Measurements from ENCODE around the gene GRAMD1A. TPM values are rescaled to one million over a fixed set of nuclear protein-coding genes. Genes with fewer than 3 reads are reported as not detected.

Gene GRAMD1A
- 10 to 100 TPM; 38.8 to 45.1 (median 43.7) TPM for total RNA-seq

DNA sequence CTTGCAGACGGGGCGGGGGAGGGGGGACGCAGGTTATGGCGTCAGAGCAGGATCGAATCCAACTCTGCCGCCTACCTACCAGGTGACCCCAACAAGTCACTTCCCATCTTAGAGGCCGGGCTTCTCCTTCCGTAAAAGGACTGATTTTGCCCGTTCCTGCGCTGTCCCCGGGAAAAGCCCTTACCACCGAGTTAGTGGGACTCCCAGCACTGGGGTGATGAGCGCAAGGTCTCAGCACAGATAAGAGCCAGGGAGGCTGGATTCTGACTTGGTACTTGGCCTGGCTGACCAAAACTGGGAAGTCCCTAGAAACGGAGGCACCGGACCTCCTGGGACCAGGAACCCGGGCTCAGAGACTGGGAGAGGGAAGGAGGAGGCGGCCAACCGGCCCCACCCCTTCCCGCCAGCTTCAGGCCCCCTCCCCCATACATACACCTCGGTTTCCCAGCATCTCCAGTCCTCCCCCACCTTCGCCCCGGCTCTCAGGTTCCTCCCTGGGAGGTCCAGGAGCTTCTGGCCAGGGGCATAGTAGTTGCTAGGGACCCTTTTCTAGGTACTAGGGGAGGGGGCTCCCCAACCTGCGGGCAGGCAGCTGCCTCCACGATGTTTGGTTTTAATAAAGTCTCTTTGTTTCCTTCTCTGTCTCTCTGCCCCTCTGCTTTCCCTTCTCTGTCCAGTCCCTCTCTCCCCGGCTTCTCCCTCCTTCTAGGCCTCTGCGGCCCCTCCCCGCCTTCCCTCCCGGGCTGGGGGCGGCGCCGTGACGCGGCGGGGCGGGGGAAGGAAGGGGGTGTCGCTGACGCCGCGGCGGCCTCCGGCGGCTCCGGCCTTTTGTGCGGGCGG is at the start of gene GRAMD1A:
Gene GRAMD1A (plus strand): TSS at position 826 of the 840 bp plus-strand sequence. CDS start 156 bp downstream, outside the sequence.
- Histone ChIP-seq H3K36me3 (peaks cover 0 to 7% of the 10 kb centered on the region in 2 donors), H3K4me3 (peak within 1 kb of the TSS; percentile 67 to 84 (median 73)), H3K4me1 (peaks cover 29 to 38% of the 10 kb centered on the region in 2 donors), H3K27me3 (no peaks in the 10 kb centered on the region), H3K9me3 (no peaks in the 10 kb centered on the region), H3K27ac (peak within 1 kb of the TSS; percentile 91 to 99 (median 97))
- in situ Hi-C loops (cut with MboI; ENCODE audit: low sequenced_read_pairs in 4 of 4): loop anchor here in 1 of 4 donors (25.0 kb wide), 1 partner anchor 263 kb away; the partner anchor contains the start of gene USF2
- peak; percentile 6 to 79 for TF ChIP-seq POLR2A (IDR thresholded peaks at IDR 0.05)
- TF ChIP-seq, protein P1, sequence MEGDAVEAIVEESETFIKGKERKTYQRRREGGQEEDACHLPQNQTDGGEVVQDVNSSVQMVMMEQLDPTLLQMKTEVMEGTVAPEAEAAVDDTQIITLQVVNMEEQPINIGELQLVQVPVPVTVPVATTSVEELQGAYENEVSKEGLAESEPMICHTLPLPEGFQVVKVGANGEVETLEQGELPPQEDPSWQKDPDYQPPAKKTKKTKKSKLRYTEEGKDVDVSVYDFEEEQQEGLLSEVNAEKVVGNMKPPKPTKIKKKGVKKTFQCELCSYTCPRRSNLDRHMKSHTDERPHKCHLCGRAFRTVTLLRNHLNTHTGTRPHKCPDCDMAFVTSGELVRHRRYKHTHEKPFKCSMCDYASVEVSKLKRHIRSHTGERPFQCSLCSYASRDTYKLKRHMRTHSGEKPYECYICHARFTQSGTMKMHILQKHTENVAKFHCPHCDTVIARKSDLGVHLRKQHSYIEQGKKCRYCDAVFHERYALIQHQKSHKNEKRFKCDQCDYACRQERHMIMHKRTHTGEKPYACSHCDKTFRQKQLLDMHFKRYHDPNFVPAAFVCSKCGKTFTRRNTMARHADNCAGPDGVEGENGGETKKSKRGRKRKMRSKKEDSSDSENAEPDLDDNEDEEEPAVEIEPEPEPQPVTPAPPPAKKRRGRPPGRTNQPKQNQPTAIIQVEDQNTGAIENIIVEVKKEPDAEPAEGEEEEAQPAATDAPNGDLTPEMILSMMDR (IDR thresholded peaks at IDR 0.05 in 4 of 5, conservative IDR thresholded peaks at IDR 0.05 in 1 of 5): no peak
- ATAC-seq (peak; percentile 83), DNase-seq (peak; percentile 76 to 86)
- intact Hi-C loops (cut with DNase I; ENCODE audit: low total_unique reads): loop anchor here (1.0 kb wide), 2 partner anchors 28 to 140 kb away; no protein-coding TSS in a partner anchor

- DNase-seq (no peak), ATAC-seq (no peak)
- H3K9me3 ChIP-seq: peaks cover 8 to 44% (median 12%) of the 10 kb centered on the region in 3 donors
- TF ChIP-seq, protein P1 (IDR thresholded peaks at IDR 0.05 in 4 of 5, conservative IDR thresholded peaks at IDR 0.05 in 1 of 5): no peak
- TF ChIP-seq POLR2A (IDR thresholded peaks at IDR 0.05): no peak
- H3K27ac ChIP-seq: no peak overlapping the region
- intact Hi-C loops (cut with DNase I; ENCODE audit: low total_unique reads) (no loop called here), in situ Hi-C loops (cut with MboI; ENCODE audit: low sequenced_read_pairs in 4 of 4) (no loop called here)
- H3K4me3 ChIP-seq: no peak overlapping the region
- H3K27me3 ChIP-seq: no peaks in the 10 kb centered on the region
- no peaks in the 10 kb centered on the region for H3K4me1 ChIP-seq
- H3K36me3 ChIP-seq: peaks cover 9 to 51% of the 10 kb centered on the region in 2 donors
These were observed 47.0 kb upstream of the GRAMD1A start for GRCh38 chr19:34953092-34953491.

DNA sequence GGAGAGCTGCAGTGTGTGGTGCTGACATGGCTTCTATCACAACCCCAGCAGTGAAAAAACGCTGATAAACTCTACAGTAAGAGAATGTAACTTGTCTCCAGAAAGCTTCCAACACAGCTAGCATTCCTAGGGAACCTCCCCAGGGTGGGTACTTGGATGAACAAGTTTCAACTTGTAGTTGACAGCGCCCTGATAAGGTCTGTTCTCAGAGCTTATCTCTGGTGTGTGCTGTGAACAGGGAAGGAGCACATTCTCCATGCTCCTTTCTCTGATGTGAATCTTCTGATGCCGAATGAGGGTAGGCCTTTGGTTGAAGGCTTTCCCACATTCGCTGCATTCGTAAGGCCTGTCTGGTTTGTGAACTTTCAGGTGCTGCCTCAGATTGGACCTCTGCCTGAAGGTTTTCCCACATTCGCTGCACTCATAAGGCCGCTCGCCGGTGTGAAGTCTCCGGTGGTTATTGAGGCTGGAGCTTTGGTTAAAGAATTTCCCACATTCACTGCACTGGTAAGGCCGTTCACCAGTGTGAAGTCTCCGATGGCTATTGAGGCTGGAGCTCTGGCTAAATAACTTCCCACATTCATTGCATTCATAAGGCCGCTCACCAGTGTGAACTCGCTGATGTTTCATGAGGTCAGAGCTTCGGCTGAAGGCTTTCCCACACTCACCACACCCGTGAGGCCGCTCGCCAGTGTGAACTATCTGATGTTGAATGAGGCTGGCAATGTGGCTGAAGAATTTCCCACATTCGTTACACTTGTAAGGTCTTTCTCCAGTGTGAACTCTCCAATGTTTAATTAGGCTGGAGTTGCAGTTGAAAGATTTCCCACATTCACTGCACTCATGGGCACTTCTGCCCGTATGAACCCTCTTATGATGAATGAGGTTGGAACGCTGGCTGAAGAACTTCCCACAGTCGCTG is 42.0 kb upstream of the GRAMD1A start:
- H3K36me3 ChIP-seq: peaks cover 10 to 68% of the 10 kb centered on the region in 2 donors
- DNase-seq: no peak
- intact Hi-C loops (cut with DNase I; ENCODE audit: low total_unique reads) (no loop called here), in situ Hi-C loops (cut with MboI; ENCODE audit: low sequenced_read_pairs in 4 of 4) (no loop called here)
- H3K4me3 ChIP-seq: peak overlapping the region in 1 of 4 donors; percentile 31
- ATAC-seq: no peak
- H3K9me3 ChIP-seq: peaks cover 6 to 67% (median 31%) of the 10 kb centered on the region in 3 donors
- H3K27me3 ChIP-seq: no peaks in the 10 kb centered on the region
- H3K27ac ChIP-seq: no peak overlapping the region
- TF ChIP-seq, protein P1 (IDR thresholded peaks at IDR 0.05 in 4 of 5, conservative IDR thresholded peaks at IDR 0.05 in 1 of 5): no peak
- TF ChIP-seq POLR2A (IDR thresholded peaks at IDR 0.05): no peak
- peaks cover 9 to 12% of the 10 kb centered on the region in 2 donors for H3K4me1 ChIP-seq

DNA sequence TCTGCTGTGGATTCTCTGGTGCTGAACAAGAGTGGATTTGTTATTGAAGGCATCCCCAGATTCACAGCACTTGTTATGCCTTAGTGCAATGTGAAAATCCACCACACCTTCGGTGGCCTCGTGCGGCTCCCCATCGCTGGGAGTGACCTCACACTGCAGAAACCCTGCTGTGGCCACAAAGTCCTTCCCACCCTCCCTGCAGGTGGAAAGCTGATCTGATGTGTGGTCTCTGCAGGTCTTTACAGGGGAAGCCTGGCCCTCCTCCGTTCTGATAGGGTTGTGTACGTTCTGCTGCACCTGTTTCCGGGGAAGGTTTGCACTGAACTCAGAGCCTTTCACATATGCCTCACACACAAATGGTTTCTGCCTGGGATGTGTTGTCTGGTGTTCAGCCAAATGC is 41.1 kb upstream of the GRAMD1A start:
- H3K27me3 ChIP-seq: no peaks in the 10 kb centered on the region
- TF ChIP-seq, protein P1 (IDR thresholded peaks at IDR 0.05 in 4 of 5, conservative IDR thresholded peaks at IDR 0.05 in 1 of 5): no peak
- H3K27ac ChIP-seq: no peak overlapping the region
- intact Hi-C loops (cut with DNase I; ENCODE audit: low total_unique reads) (no loop called here), in situ Hi-C loops (cut with MboI; ENCODE audit: low sequenced_read_pairs in 4 of 4) (no loop called here)
- peaks cover 15 to 18% of the 10 kb centered on the region in 2 donors for H3K4me1 ChIP-seq
- peaks cover 10 to 59% of the 10 kb centered on the region in 2 donors for H3K36me3 ChIP-seq
- peaks cover 6 to 58% (median 28%) of the 10 kb centered on the region in 3 donors for H3K9me3 ChIP-seq
- peak overlapping the region in 1 of 4 donors; percentile 31 for H3K4me3 ChIP-seq
- DNase-seq: no peak
- ATAC-seq: no peak

Measured in gastrocnemius medialis (tissue), 4 donors.